Measurements from ENCODE around the gene CDC73. TPM values are rescaled to one million over a fixed set of nuclear protein-coding genes. Genes with fewer than 3 reads are reported as not detected.

CDC73 gene
- total RNA-seq, 1 experiment from 2014 or later, result 62.5 TPM

DNA sequence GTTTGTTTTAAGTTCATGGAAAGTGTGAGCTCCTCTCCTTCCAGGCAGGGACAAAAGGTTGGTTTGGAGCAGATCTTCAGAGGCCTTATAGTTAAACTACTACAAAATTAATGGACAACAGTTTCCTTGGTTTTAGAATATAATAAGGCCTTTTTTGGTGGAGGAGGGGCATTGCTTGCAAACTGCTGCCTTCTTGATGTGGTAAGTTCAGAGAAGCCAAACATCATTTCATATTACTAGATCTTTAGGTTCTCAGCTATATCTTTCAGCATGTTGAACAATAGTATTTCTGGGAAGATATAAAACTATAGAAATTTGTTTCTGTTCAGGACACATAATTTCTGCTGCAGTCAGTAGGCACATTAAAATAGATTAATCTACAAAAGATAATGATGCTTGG, 162.4 kb downstream of the CDC73 start:
- DNase-seq, result no peak
- Histone ChIP-seq H3K27me3 (ENCODE audit: insufficient read depth, low read length) (no peaks in the 10 kb centered on the region), H2BK5ac (ENCODE audit: insufficient read length, low read length) (no peak overlapping the region), H3K4me1 (ENCODE audit: insufficient read depth, low read length) (peaks cover 3% of the 10 kb centered on the region; the same call in 1 of the 2 replicates), H3K4me2 (ENCODE audit: insufficient read depth, insufficient read length, low read length) (no peak overlapping the region), H2BK20ac (ENCODE audit: low read depth, low read length, poor library complexity, severe bottlenecking) (no peak overlapping the region), H2BK12ac (ENCODE audit: insufficient read length, low read depth, low read length) (no peak overlapping the region), H3K18ac (ENCODE audit: insufficient read length, low read depth, low read length) (no peak overlapping the region), H3K79me2 (ENCODE audit: insufficient read depth, low read length) (no peaks in the 10 kb centered on the region), H2BK120ac (ENCODE audit: low read depth, low read length, poor library complexity, severe bottlenecking) (no peak overlapping the region), H4K8ac (replicated peaks; ENCODE audit: insufficient read length, low read depth, low read length) (no peak overlapping the region), H3K9me3 (ENCODE audit: control insufficient read depth, low read depth, low read length) (no peaks in the 10 kb centered on the region), H3K4ac (ENCODE audit: low read depth, low read length) (no peak overlapping the region), H2BK15ac (ENCODE audit: low read depth, low read length) (no peak overlapping the region), H3K56ac (ENCODE audit: insufficient read length, low read depth, low read length) (no peak overlapping the region), H3T11ph (ENCODE audit: low read length) (no peak overlapping the region), H4K91ac (ENCODE audit: insufficient read length, low read depth, low read length) (no peak overlapping the region), H4K20me1 (ENCODE audit: control insufficient read depth, insufficient read depth, insufficient read length) (no peaks in the 10 kb centered on the region), H4K5ac (ENCODE audit: insufficient read length, low read depth, low read length) (no peak overlapping the region), H3K9ac (ENCODE audit: extremely low read depth, insufficient read length, low read length) (no peak overlapping the region), H3K14ac (ENCODE audit: insufficient read depth, low read length) (no peak overlapping the region), H2AFZ (ENCODE audit: low read length) (no peak overlapping the region), H3K79me1 (ENCODE audit: insufficient read depth, low read depth, low read length, poor library complexity, severe bottlenecking) (no peaks in the 10 kb centered on the region), H2AK5ac (ENCODE audit: insufficient read length, low read length) (no peak overlapping the region), H3K27ac (ENCODE audit: insufficient read length, low read depth, low read length) (no peak overlapping the region), H3K23ac (ENCODE audit: insufficient read length, low read depth, low read length) (no peak overlapping the region), H3K23me2 (ENCODE audit: insufficient read length, low read depth, low read length, poor library complexity, severe bottlenecking) (no peaks in the 10 kb centered on the region)
- Mint-ChIP-seq H3K27me3 (ENCODE audit: low read depth) (no peaks in the 10 kb centered on the region), H3K4me3 (no peak overlapping the region), H3K9me3 (no peaks in the 10 kb centered on the region; a peak in 1 of 5 replicates), H3K27ac (no peak overlapping the region), H3K36me3 (ENCODE audit: insufficient read depth in 1 of 3, low read depth in 3 of 3) (peaks cover 0 to 5% (median 0%) of the 10 kb centered on the region in 3 experiments; a peak in 2 of 7 replicates), H3K4me1 (peaks cover 0 to 9% of the 10 kb centered on the region in 2 experiments; a peak in 2 of 4 replicates)
- TF ChIP-seq, protein P1, sequence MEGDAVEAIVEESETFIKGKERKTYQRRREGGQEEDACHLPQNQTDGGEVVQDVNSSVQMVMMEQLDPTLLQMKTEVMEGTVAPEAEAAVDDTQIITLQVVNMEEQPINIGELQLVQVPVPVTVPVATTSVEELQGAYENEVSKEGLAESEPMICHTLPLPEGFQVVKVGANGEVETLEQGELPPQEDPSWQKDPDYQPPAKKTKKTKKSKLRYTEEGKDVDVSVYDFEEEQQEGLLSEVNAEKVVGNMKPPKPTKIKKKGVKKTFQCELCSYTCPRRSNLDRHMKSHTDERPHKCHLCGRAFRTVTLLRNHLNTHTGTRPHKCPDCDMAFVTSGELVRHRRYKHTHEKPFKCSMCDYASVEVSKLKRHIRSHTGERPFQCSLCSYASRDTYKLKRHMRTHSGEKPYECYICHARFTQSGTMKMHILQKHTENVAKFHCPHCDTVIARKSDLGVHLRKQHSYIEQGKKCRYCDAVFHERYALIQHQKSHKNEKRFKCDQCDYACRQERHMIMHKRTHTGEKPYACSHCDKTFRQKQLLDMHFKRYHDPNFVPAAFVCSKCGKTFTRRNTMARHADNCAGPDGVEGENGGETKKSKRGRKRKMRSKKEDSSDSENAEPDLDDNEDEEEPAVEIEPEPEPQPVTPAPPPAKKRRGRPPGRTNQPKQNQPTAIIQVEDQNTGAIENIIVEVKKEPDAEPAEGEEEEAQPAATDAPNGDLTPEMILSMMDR (conservative IDR thresholded peaks at IDR 0.05), result no peak

Measured in H9 (cell line).